Measurements from ENCODE around the gene GUK1.
"Not testable (repeated sequence)": the region's sequence is repeated elsewhere in the genome, so short reads cannot be mapped to it uniquely, and the experiment has no call there.

GUK1 gene

DNA sequence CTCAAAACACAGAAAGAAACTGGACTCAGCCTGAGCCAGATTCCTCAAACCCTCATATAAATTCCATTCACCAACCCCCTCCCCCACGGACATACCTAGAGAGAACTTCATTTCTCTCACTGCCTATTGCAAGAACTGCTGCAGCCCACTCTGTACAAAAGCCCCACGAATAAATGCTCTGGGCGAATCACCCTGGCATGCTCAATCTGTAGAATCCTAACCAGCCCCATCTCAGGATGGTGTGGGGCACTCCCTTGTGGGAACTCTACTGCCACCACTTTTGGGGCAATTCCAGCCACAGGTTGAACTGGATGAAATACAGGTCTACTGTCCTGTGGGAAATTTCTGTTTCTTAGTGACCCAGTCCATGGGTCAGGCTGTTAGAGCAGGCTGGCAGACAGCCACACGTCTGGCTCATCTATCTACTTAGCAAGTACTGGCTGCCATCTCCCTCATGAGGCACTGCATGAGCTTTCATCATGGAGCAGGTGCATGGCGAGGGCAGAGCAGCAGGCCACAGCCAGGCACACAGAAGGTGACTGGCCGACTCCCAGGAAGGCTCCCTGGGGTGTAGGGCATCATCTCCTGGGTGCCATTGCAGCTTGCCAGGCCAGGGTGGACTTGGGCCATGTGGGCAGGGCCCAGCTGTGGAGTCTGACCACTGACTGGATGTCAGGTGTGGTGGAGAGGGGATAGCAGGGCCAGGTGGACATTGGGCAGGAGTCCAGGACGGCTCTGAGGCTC is 35.4 kb upstream of the GUK1 start:
- DNase-seq = no peak

DNA sequence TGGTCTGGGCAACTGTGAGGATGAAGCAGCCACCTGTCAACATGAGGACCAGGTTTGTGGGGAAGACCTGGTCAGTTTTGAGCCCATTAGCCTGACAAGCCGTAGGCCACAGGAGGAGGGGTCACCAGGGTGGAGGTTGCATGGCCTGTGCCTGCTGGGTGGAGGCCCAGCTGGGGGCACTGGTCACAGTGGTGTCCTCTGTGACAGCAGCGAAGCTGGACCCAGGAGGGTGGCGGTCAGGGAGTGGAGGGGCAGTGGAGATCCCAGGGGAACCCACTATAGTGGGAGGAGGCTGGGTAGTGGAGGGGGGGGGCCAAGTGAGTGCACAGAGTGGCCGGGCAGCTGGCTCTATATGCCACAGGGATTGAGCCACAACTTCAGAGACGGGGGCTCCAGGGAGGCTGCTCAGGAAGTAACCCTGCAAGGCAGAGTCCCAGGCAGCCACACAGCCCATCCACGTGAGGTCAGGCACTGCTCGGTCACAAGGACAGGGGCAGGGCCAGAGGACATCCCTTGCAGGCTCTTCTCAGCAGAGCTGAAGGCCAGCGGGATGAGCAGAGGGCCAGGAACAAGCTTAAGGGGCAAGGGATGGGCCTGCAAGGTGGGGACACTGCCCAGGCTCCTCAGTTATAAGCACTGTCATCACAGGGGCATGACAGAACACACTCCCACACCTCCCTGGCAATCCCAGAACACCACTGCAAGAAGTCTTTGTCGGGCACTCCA is 34.6 kb upstream of the GUK1 start:
- no peak for DNase-seq

DNA sequence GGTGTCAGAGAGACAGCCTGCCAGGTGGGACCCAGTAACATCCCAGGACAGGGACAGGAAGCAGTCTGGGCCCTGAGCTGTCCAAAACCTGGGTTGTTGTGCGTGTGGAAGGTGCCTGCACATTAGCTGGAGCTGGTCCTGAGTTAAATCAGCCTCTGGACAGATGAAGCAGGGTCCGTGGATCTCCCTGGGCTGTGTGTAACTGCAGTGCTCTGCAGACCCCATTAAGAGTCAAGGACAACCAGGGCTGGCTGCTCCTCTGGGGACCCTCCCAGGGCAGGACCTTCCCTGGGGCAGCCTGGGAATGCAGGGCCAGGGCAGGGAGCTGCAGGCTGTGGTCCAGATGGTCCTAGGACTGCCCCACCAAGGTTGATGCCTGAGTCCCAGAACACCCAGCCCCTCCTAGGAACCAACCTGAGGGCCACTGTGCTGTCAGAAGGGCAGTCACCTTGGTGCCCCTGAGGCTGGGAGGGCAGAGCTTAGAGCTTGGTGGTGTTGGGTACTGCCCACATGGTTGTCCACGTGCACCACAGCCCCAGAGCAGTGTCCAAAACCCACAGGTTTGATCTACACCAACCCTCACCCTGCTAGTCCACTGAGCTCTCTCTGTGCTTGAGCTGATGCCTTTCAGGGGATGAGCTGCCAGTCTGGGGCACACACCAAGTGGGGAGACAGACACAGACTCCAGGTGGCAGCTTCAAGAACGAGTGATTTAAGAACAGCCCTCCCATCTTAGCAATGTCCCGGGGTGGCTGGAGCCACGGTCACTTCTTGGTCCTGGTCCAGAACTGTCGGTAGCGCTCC is 33.9 kb upstream of the GUK1 start:
- no peak for DNase-seq

DNA sequence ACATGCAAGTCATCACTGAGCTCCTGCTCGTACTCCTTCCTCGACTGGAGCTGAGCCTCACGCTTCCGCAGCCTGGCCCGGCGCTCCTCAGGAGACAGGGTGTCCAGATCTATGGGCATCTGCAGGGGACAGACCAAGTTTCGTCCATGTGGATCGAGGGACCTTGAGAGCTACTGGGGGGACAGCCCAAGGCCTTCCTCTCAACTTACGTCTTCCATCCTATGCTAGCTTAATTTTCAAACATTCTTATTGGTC is 33.4 kb upstream of the GUK1 start:
- DNase-seq = no peak

DNA sequence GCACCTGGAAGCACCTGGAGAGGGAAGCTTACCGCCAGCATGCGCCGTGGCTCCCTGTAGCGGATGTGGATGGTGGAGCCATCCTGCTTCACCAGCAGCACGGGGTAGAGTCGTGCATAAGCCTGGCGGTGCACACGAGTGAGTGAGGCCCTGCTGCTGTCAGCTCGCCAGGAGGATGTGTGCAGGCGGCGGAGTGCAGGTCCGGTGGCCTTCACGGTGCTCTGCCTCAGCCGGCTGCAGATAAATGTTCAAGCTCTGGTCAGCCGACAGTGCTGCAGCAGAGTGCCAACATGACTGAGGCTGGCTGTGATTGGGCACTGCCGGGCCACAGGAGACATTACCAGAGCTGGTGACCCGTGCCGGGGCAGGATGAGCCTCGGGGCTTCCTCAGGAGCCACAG is 32.4 kb upstream of the GUK1 start:
- no peak for DNase-seq

DNA sequence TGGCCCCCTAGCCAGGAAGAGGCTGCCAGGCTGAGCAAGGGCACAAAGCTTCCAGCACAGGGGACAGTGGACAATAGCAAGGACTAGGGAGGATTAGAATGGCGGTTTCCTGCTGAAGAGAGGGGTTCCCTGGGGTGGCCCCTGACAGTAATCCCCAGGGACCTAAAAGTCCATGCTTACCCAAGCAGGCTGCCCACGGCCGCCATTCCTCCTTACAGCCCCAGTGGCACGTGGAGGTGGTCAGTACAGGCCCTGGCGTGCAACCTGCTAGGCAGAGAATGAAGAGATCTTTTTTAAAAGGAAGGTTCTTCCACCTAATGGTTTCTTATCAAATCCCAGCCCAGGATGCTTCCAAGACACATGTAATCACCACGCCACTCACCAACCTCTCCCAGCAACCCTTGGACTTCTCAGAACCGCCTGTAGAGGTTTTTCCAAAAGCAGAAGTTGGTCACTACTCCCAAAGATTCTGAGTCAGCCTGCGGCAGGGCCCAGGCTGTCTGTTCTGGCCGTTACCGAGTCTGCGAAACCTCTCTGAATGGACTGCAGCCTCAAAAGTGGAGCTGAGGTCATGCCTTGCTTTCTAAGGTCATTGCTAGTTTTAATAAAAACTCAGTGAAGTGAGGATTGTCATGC is 31.9 kb upstream of the GUK1 start:
- no peak for DNase-seq

DNA sequence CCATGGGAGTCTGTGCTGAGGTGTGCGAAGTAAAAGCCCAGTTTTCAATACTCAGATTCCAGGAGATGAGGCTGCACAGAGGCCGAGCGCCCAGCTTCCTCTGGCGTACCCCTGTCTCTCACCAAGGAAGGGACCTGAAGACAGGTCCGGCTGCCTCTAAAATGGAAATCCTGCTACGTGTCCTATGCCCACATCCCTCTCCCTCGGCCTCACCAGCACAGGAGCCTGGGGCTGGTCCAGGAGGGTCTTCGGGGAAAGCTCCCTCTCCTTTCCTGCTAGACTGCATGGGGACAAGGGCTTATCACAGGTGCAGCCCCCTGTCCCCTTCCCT is 31.4 kb upstream of the GUK1 start:
- no peak for DNase-seq

DNA sequence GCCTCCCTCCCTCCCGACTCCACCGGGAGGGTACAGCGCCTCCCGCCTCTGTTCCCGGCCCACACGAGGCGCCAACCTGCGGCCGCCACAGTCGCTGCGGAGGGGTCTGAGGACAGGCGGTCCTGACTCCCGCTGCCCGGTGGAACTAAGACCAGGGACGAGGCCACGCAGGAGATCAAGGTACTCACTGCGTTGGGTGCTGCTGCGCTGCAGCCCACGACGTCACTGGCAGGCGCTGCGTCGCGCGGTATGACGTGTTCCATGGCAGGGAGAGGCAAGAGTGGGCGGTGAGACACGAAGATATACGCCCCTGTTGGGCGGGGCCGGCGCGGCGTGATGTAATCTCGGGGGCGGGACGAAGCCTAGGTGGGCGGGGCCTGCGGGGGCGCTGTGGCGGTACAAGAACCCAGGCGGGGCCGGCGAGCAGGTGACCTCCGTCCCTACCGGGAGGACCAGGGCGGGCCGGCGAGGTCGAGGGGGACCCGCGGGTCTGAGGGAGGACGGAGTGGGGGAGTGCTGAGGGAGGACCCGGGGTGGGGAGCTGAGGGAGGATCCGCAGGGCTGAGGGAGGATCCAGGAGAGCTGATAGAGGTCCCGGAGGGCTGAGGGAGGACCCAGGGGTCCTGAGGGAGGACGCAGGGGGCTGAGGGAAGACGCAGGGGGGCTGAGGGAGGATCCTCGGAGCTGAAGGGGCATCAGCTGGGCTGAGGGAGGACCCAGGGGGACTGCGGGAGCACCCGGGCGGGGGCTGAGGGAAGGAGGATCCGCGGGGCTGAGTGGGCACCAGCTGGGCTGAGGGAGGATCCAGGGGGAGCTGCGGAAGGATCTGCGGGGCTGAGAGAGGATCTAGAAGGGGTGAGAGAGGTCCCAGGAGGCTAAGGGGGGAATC is 30.8 kb upstream of the GUK1 start, which contains the start of gene MRPL55:
TSS of gene MRPL55 (minus strand) at position 227 of the 889 bp plus-strand sequence. CDS start 1,039 bp downstream, outside the sequence.
- peak; percentile 96 for DNase-seq

DNA sequence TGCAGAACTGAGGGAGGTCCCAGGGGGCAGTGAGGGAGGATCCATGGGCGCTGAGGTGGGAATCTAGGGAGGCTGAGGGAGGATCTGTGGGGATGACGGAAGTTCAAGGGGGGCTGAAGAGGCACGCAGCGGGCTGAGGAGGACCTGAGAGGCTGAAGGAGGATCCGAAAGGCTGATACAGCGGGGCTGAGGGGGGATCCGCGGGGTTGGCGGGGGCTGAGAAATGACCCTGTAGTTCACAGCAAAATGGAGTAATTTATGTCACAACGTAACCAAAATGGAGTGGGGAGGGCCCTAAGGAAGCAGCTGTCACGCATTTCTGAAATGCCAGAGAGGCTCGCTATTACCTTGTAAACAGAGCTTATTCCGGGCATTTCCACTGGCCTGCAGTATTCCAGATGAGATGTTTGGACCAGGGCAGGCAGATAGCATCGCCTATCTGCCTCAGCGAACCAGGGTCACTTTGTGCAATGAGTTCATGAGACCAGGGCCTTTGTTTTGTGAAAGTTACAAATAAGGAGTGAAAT is 30.1 kb upstream of the GUK1 start:
- DNase-seq = no peak

DNA sequence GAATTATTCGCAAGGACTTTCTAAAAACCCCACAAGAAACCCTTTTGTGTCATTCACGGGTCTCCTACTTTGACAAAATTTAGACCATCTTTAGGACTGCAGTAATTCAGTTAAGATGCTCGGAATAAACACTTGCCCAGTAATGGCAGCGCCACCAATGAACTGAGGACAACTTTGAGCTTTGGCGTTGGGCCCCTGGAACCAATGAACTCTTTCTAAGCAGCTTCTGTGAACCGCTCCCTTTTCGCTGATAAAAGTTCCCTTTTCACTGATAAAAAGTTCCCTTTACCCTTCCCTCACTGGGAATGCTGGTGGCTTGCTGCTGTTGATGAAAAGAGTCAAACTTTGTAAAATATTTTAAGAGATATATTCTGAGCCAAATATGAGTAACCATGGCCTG is 29.5 kb upstream of the GUK1 start:
- DNase-seq = no peak

DNA sequence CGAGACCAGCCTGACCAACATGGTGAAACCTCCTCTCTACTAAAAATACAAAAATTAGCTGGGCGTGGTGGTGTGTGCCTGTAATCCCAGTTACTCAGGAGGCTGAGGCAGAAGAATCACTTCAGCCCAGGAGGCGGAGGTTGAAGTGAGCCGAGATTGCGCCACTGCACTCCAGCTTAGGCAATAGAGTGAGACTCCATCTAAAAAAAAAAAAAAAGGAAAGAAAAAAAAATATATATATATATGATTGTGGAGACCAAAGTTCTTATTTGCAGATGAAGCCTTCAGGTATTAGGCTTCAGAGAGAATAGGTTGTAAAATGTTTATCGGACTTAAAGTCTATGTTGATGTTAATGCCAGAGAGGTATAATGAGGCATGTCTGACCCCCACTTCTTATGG is 28.8 kb upstream of the GUK1 start:
- not testable (repeated sequence) for DNase-seq

DNA sequence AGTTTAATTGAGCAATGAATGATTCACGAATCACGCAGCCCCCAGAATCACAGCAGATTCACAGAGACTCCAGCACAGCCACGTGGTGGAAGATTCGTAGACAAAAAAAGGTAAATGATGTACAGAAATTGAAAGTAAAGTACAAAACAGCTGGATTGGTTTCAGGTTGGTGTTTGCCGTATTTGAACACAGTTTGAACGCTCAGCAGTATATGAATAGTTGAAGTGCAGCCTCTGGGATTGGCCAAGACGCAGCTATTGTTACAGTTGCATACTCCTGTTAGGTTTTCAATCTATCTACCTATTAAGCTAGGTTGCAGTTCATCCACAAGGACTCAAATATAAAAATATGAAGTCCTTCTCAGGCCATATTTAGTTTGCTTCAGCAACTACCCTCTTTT is 27.9 kb upstream of the GUK1 start:
- no peak for DNase-seq

DNA sequence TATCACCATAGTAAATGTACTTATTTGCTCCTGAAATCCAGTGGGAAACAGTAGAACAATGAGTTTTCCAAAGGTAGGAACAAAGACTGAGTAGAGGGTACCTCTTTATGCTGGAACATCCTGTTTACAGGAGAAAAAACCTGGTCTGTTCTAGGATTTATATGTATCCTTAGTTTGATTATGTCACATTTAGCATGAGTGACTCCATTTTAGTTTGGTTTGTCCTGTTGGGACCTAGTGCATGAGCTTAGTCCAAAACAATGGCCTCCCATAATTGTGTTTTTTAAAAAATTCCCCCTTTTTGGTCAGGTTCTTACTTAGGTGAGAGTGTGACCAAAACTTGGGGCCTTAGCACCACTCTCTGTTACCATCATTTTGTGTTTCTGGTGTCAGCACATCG is 27.5 kb upstream of the GUK1 start:
- DNase-seq = no peak

DNA sequence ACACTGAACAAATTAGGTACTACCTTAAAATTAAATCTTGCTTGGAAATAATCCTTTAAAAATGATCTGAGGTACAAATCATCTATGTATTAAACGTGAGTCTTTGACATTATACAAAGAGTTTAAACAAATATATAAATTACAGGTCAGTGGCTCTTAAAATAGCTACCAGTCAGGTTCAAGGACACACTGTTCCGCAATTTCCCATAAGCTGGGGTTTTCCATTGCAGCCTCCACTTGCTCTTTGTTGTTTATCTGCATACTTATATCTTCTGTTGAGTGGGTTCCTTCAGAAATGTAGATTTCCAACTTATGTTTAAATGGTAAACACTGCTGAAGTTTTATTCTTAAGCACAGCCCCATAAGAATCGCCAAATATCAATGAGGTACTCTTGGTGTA is 25.3 kb upstream of the GUK1 start:
- DNase-seq = no peak

DNA sequence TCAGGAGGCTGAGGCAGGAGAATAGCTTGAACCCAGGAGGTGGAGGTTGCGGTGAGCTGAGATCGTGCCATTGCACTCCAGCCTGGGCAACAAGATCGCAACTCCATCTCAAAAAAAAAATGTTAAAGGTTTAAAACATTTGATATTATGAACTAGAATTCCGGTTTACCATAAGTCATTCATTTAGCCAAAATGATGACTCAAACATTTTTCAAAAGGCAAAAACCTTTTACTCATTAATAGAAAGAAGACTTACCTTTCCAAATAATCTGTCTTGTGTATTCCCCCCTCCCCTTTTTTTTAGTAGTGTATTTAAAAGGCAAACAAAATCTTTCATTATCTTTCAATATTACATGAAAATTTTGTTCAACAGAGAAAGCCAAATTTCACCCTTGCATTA is 22.7 kb upstream of the GUK1 start:
- DNase-seq = no peak

DNA sequence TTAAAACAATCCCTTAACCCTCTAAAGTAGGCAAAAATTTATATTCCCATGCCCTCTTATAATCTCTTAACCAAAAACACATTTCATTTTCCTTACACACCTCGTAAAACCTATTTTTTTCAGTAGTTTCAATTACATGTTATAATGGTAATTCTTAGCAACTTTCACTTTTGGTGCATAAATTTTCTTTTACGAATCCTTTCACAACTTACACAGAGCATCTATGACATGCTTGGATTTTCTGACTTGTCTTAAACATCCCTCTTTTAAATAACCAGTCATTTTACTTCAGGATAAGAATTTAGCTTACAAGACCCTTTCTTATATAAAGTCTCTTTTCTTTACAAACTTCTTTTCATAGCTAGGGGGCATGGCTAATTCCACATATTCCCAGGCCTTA is 22.0 kb upstream of the GUK1 start:
- no peak for DNase-seq

DNA sequence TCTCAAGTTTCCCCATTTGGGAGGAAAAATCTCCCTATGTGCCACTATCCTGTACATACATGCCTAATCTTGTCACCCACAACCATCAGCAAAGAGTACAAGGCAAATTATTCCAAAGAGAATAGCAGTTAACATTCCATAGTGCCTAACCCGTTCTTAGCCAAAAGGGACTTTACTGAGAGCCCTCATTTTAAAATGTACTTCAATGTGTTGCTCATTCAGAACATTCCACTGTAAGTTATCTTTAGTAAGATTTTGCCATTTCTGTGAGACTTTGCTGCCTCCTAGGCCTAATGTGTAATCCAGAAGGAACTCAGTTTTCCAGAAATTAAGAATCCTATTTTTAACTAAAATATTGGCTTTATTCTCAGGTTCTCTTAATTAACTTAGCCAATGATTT is 19.7 kb upstream of the GUK1 start:
- DNase-seq = no peak

DNA sequence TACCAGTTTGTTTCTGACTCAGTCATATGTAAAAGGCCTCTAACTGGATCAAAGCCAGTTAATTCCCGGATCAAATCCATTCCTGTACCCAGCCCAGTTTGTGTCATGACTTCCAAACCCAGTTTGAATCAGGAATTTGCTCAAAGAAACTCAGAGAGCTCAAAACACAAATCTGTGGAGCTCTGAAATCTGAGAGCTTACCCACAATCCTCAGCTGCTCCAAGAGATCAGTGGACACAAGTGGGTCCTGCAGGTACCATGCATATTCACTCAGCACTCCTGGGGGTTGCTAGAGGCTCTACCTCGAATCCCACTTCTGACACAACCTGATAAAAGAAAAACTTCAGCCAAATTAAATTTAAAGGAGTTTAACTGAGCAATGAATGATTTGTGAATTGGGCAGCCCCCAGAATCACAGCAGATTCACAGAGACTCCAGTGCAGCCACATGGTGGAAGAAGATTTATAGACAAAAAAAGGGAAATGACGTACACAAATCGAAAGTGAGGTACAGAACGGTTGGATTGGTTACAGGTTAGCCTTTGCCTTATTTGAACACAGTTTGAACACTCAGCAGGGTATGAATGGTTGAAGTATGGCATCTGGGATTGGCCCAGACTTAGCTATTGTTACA is 19.1 kb upstream of the GUK1 start:
- DNase-seq = no peak

DNA sequence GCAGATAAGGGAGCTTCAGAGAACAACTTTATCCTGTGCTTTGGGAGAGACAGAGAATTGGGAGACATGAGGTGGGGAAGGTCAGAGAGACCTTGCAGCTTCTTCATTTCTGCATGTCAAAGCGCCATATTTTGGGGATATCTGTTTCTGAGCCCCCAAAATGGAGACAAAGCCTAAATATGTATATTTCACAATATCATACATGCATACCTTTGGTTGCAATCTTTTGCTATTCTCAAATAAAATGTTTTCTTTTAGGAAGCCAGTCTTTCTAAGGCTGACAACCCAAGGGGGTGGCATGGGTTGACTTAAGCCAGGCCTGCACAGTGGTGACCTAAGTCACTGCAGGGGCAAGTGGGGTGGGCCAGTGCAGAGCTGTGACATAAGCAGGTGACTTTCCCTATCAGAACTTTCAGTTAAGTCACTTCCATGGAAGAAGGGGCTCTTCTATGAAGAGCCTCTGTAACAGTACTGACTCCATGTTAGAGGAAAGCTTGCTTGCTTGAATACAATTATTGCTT is 17.1 kb upstream of the GUK1 start:
- DNase-seq = no peak

DNA sequence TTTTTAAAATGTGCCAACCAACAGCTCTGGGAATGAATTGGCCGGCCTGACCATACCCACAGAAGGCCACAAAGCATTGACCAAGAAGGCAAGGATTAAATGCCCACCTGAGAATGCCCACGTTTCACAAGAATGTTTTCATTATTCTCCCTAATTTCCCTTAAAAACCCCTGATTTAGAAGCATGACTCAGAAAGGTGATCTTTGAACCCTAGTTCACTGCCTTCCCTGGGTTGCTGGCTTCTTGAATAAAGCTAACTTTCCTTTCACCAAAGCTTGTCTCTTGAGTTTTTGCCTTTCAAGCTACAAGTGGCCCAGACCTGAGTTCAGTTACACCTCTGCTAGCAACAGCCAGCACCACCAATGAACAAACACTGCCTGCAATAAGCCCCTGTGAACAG is 16.6 kb upstream of the GUK1 start:
- no peak for DNase-seq

DNA sequence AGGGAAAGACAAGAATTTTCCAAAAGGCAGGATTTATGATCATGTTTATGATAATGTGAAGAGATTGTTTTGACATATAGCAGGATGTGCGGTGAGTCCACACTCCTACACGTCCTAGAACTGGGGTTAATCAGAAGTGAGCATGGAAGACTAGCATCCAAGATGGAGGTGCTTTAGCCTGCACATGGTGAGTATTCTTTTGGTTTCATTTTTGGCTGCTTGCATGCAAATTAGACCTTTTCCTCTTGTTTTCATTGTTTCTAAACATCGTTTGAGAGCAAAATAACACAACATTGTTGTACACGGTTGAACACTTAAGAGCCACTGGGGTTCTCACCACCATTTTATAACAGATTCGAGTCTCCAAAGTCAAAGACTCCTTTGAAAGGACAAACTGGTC is 14.9 kb upstream of the GUK1 start:
- no peak for DNase-seq

Measured in fibroblast of skin of scalp (primary cell).